Pons (tissue), 1 donor: ENCODE data around the gene RGS19.

ENCODE experiments used
- DNase-seq: peaks from one replicate; pipeline ENCODE4 v3.0.0-alpha.2; 2016; ENCODE audit warnings: low spot score

The RGS19 gene

DNA sequence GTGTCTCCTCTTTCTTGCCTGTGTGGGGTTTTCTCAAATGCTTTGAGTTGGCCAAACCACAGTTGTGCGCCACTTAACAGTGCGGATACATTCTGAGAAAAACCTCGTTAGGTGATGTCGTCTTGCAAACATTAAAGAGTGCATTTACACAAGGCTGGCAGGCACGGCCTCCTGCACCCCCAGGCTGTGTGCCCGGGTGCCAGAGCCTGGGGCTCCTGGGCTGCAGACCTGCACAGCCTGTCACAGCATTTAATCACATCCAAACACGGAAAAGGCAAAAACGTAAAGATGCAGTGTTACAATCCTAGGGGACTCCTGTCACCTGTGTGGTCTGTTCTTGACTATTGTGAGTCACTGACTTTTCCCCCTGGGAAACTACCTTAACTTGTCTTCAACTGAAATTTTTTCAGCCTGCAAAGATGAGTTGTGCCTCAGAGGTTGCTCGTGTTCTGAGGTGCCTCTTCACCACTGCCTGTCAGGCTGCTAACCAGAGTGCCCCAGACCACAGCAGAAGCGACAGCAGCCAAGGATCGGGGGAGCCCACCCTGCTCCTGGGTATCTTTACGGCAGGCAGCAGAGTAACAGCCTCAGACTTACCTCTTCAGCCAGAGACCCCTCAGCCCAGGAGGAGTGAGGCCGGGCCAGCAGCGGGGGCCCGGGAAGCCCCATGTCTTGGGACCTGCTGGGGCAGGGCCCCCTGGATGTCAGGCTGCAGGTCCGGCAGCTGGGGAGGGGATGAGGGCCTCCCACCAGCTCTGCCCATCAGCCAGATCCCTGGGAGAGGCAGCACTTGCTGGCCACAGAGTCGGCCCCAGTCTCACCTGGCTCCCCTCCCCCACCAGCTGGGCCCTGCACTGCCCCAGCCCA, 44.0 kb downstream of the RGS19 start:
- DNase-seq = no peak

DNA sequence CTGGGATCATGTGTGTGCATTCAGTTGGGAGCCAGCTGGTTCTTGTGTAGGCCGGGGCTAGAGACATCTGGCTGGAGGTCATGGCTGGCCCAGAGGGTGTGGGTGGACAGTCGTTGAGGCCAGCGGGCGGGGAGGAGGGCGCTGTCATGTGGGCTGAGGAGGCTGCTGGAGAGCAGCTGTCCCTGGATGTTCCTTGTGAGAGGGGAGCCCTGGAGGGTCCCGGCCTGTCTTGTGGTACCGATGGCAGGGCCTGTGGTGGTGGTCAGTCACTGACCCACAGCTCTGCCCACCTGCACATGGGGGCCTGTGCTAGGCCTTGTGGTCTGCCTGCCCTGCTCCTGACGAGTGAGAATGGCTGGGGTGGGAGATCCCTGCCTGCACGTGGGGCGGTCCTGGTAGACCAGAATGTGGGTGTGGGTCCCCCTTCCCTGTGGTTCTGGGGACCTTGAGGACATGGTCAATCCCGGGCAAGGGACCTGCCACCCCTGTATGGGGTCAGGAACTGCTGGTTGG, 45.3 kb downstream of the RGS19 start:
- DNase-seq = no peak

DNA sequence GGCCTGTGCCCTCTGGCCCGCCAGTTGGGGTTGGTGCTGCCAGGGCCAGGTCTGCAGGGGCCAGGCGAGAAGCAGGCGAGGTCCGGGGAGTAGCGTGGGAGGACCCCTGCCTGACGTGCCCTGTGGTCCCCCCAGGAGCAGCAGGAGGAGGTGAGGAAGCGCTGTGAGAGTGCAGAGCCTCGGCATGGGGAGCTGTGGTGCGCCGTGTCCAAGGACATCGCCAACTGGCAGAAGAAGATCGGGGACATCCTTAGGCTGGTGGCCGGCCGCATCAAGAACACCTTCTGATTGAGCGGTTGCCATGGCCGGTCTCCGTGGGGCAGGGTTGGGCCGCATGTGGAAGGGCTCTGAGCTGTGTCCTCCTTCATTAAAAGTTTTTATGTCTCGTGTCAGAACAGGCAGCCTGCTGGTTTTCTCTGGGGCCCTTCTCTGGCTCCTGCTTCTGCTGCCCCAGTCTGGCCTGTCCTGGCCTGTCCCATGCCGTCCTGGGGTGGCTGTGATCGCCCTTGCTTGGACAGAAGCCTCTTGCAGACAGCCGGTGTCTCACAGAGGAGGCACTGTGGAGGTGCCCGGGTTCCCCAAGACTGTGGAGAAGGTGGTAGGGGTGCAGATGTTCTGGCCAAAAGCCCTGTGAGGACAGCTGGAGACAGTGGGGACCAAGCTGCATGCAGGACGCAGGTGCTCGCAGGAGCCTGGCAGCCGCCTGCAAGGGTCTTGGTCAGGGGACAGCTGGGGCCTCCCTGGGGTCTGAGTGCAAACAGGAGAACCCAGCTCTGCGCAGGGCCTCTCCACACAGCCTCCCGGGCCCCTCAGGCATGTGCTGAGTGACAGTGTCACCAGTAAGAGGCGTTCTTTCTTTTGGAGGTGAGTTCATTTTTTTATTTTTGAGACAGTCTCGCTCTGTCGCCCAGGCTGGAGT, 46.4 kb downstream of the RGS19 start:
- no peak for DNase-seq

DNA sequence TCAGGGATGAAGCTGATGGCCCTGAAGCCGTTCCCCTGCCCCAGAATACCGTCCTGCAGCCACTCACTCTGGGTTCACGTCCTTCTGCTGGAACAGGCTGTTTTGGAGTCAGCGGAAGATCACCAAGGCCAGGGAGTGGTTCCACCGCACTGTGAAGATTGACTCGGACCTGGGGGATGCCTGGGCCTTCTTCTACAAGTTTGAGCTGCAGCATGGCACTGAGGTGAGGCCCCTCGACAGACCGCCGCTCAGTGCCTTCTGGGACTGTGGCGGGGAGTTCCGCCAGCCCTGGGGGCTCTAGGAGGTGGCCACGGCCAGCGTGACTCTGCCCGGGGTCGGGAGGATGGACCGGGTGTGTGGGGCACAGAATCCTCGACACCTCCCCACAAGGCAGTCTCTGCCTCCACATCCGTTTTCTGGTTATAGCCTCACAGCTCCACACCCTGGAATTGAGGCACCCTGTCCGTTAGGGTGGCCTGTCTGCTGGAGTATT, 47.5 kb downstream of the RGS19 start:
- no peak for DNase-seq

DNA sequence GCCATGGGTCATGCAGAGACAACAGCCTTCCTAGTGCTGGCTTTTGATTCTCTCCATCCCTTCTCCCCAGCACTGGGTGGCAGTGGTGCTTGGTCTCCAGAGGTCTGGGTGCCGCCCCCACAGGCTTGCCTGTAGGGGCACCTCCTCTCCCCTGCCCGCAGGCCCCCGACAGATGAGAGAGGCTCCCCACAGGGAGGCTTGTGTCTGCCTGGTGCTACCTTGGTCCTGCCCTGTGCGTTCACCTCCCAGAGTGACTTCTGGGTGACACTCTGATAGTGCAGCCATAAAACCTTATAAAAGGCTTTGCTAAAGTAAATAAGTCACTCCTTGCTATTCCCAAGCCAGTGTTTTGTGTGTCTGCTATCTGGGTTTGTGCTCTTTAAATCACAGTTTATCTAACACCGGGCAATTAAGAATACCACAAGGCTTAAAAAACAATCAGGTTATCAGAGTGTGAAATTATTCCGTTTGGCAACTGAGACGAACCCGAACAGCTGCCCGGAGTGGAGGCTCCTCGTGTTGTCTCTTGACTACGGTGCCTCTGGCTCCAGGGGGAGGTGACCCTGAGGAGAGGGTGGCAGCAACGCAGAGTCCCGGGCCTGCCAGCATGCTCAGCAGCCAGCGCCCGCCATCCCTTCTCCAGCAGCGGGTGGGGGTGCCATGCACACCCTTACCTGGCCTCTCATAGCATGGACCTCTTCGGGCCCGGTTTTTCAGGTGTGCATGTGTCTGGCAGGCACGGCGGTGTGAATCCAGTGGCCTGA, 48.8 kb downstream of the RGS19 start:
- no peak for DNase-seq

DNA sequence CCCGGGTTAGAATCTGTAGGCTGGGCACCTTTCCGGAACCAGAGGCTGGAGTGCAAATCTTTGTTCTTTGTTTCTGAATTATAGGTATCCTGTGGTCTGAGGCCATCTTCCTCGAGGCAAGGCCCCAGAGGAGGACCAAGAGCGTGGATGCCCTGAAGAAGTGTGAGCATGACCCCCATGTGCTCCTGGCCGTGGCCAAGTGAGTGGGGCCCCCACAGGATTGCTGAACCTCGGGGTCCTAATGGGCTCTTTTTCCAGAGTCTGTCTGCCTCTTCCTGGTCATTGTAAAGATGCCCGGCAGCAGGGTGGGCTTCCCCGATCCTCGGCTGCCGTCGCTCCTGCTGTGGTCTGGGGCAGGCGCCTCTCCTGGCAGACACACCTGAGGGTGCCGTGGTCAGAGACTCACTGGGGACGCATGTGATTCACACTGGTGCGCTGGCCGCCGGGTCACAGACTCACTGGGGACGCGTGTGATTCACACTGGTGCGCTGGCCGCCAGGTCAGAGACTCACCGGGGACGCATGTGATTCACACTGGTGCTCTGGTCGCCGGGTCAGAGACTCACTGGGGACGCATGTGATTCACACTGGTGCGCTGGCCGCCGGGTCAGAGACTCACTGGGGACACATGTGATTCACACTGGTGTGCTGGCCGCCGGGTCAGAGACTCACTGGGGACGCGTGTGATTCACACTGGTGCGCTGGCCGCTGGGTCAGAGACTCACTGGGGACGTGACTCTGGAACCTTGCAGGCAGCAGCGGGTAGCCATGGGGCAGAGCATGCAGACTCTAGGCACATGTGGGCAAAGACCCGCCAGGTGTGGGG, 49.8 kb downstream of the RGS19 start:
- no peak for DNase-seq

DNA sequence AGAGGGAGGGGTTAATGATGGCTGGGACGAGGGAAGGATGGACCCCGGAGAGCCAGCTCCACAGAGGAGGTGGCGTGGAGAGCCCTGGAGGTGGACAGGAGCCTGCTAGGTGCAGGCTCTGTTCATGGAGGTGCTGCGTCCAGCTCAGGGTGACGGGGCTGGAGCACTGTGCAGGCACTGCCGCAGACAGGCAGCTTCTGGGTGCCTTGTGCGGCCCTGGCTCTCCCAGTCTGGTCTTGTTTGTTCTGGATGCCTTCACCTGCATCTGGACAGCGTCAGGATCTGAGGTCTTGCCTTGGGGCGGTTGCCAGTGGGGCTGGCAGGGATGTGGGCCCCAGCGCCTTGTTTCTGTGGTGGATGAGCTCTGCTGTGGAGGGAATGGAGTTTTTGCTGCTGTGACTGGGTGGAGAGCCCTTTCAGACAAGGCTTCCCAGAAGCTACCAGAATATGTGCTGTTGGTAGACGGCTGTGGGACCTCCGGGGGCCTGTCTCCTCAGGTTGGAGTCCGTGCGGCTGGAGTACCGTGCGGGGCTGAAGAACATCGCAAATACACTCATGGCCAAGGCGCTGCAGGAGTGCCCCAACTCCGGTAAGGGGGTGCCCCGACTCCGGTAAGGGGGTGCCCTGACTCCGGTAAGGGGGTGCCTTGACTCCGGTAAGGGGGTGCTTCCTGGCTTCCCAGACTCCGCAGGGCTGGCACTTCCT, 51.2 kb downstream of the RGS19 start:
- DNase-seq = no peak

DNA sequence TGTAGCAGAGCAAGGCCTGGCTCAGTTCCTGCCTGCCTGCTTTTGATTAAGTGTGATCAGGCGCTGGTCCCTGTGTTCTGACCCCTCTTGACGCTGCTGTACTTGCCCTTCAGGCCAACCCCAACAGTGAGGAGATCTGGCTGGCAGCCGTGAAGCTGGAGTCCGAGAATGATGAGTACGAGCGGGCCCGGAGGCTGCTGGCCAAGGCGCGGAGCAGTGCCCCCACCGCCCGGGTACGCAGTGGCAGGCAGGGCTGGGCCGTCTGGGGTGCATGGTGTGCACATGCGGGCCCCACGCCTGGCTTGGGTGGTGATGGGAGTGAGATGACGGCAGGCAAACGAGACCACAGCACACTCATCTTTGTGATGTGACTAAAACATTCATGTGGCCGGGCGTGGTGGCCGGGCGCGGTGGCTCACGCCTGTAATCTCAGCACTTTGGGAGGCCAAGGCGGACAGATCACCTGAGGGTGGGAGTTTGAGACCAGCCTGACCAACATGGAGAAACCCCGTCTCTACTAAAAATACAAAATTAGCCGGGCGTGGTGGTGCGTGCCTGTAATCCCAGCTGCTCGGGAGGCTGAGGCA, 53.4 kb downstream of the RGS19 start:
- no peak for DNase-seq

DNA sequence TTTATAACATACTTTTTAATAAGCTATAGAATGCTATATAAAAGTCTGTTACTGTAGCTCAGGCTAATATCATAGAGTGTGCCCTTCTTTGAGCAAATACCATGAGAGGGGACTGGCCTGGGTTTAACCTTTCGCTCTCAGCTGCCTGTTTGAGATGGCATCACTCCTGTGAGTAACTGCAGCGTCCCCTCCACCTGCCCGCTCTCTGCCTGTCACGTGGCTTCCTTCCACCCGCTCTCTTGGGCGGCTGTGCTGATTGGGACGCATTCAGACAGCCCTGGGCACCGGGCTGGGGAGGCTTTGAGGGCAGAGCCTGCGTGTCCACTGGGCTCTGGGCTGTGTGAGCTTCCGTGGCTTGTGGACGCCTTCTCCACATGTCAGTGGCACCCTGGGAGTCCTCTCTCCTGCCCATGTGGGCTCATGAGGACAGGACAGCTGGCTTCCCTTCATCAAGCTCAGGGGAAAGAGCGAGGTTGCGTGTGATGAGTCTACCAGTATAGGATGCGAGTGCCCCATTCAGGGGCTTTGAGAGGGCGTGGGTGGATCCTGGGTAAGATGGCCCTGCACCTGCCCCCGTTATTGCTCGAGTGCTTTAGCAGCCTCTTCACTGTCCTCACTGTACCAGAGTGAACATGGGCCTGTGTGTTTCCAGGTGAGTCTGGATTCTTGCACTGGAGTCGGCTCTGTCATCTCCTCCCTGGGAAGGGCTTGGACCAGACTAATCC, 54.1 kb downstream of the RGS19 start:
- DNase-seq = no peak

DNA sequence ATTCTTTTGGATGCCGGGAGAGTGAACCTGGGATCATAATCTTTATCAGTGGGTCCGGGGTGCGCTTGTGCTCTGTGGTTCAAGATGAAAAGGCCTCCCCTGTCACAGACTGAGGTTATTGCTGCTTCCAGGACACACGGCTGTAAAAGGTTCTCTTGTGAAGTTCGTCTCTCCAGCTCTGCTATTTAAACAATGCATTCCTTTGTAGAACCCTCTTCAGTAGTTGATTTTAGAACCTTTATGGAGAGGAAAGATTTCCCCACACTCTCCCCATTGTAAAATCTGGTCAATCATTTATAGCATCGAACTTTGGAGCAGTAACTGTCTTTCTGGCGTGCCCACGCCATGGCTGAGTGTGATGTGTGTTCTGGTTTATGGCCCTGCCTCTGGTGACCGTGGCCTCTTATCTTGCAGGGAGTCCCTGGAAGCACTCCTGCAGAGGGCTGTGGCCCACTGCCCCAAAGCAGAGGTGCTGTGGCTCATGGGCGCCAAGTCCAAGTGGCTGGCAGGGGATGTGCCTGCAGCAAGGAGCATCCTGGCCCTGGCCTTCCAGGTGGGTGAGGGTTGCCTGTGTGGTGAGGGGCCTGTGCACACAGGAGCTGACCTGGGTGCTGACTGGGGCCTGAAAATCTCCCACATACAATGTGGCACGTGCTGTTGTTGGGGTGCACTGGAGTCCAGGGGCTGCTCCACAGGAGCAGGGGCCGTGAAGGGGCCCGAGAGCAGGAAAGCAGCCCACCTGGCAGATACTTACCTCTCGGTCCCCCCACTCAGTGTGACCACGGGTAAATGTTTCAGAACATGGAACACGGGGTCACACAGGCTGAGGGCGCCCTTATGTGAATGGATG, 55.0 kb downstream of the RGS19 start:
- no peak for DNase-seq

DNA sequence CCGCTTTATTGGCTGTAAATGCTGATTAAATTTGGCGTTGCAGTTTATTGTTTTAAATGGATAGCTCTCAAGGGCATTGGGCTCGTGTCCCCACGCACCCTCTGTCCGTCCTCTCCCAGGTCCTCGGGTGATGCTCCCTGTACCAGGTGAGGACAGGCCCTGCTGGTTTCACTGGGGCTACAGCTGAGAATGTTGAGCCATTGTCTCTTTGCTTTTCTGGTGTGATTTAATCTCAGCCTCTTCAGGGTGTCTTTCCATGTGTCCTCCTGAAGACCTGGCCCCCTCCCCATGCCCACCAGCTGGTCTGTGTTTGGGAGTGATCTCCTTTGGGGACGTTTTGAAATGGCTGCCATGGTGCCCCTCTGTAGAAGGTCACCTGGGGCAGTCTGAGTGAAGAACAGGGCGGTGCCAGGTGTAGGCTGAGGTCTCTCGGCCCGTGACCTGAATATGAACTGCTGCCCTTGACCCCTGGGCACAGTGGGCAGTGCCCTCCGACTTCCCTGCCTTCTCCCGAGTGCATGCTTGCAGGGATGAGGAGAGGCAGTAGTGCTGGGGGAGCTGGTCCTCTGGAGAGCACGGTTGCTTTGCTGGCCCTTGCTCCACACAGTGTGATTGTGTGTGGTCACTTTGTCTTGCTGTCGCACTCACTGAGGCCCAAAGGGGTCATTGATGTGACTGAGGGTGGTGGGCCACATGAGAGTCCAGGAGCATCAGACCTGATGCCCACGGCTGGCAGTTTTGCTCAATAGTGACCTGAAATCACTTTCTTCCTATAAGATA, 55.8 kb downstream of the RGS19 start:
- no peak for DNase-seq
